ENCODE measurements around the gene RASA4B. TPM values are rescaled to one million over a fixed set of nuclear protein-coding genes. Genes with fewer than 3 reads are reported as not detected.
A peak's percentile ranks its signal among the peaks of the same experiment; 100 is the strongest.

The RASA4B gene
- total and polyA plus RNA-seq, 8 donors = 7.8 to 93.4 (median 9.3) TPM

DNA sequence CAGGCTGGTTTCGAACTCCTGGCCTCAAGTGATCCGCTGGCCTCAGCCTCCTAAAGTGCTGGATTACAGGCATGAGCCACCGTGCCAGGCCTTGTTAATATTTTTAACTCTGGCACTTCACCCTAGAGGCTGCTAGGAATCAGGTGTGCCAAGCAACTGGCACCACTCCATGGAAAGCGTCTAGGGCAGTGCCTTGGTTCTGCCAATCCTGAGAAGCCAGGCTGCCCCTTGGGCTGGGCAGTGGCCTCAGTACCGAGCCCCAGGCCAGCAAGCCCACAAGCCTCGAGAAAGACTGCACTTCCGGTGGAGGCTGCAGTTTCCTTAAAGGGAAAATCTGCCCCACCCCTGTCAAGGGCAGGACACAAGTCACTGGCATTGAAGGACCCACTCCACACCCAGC, 64.3 kb downstream of the RASA4B start:
- no peaks in the 10 kb centered on the region for H3K27me3 ChIP-seq
- 63 to 67% methylated on average over 7 of the region's 7 CpGs for WGBS, 2 donors
- intact Hi-C loops (cut with DNase I) = no loop called here
- ATAC-seq (no peak), FAIRE-seq (no peak), DNase-seq (no peak)
- no peak overlapping the region for H3K27ac ChIP-seq
- no peak overlapping the region for H3K4me3 ChIP-seq
- H3K4me1 ChIP-seq = no peaks in the 10 kb centered on the region
- TF ChIP-seq, protein P1, sequence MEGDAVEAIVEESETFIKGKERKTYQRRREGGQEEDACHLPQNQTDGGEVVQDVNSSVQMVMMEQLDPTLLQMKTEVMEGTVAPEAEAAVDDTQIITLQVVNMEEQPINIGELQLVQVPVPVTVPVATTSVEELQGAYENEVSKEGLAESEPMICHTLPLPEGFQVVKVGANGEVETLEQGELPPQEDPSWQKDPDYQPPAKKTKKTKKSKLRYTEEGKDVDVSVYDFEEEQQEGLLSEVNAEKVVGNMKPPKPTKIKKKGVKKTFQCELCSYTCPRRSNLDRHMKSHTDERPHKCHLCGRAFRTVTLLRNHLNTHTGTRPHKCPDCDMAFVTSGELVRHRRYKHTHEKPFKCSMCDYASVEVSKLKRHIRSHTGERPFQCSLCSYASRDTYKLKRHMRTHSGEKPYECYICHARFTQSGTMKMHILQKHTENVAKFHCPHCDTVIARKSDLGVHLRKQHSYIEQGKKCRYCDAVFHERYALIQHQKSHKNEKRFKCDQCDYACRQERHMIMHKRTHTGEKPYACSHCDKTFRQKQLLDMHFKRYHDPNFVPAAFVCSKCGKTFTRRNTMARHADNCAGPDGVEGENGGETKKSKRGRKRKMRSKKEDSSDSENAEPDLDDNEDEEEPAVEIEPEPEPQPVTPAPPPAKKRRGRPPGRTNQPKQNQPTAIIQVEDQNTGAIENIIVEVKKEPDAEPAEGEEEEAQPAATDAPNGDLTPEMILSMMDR (IDR thresholded peaks at IDR 0.05) = no peak
- peaks cover 0 to 18% (median 0%) of the 10 kb centered on the region in 3 donors for H3K36me3 ChIP-seq
- H3K9me3 ChIP-seq = no peaks in the 10 kb centered on the region

DNA sequence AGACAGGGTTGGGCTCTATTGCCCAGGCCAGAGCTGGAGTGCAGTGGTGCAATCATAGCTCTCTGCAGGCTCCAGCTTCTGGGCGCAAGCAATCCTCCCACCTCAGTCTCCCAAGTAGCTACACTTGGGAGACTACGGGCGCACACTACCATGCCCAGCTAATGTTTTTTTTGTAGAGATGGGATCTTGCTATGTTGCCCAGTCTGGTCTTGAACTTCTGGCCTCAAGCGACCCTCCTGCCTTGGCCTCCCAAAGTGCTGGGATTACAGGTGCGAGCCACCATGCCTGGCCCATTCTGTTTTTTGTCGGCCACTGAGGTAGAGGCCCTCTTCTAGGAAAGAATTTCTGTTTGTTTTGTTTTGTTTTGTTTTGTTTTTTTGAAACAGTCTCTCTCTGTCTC, 65.1 kb downstream of the RASA4B start:
- intact Hi-C loops (cut with DNase I) = no loop called here
- H3K27ac ChIP-seq = no peak overlapping the region
- FAIRE-seq (no peak), DNase-seq (no peak), ATAC-seq (no peak)
- no peaks in the 10 kb centered on the region for H3K4me1 ChIP-seq
- H3K36me3 ChIP-seq = peaks cover 0 to 9% (median 0%) of the 10 kb centered on the region in 3 donors
- no peak overlapping the region for H3K4me3 ChIP-seq
- TF ChIP-seq, protein P1 (IDR thresholded peaks at IDR 0.05) = no peak
- no peaks in the 10 kb centered on the region for H3K9me3 ChIP-seq
- WGBS, 2 donors = 89 to 96% methylated on average over 6 of the region's 6 CpGs
- no peaks in the 10 kb centered on the region for H3K27me3 ChIP-seq

DNA sequence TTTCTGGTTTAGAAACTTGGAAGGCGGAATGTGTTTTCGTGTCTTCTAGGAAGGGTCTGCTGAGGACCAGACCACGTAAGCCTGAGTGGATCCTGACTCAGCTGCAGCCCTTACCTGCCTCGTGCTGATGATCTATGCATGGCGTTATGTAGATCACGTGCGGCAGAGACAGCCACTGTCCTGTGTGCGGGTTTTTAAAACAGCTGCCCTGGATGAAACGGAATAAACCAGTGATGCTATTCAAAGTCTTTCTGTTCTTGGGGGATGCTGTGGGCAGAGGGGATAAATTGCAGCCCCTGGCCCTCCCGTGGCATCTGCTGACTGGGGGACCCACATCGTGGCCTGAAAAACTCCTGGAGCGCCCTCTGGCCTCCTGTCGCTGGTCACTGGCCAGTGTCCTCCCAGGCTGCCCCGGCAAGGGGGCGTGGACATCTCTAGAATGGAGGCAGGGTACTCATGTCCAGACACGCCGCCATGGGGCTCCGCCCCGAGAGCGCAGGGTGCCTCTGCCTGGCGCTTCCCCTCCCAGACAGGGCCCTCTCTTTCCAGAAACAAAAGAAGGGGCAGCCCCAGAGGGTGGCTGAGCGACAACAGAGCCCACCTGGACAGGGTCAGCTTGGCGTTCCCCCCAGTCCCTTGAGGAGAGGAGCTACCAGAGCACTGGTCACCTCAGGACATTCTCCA, 66.1 kb downstream of the RASA4B start:
- FAIRE-seq (no peak), DNase-seq (no peak), ATAC-seq (peak in 2 of 4 donors; percentile 10 to 45)
- intact Hi-C loops (cut with DNase I) = no loop called here
- H3K4me3 ChIP-seq = no peak overlapping the region
- H3K9me3 ChIP-seq = no peaks in the 10 kb centered on the region
- WGBS, 2 donors = 35 to 41% methylated on average over 23 of the region's 23 CpGs
- H3K27me3 ChIP-seq = no peaks in the 10 kb centered on the region
- no peak overlapping the region for H3K27ac ChIP-seq
- peaks cover 0 to 5% (median 0%) of the 10 kb centered on the region in 3 donors for H3K36me3 ChIP-seq
- no peaks in the 10 kb centered on the region for H3K4me1 ChIP-seq
- TF ChIP-seq, protein P1 (IDR thresholded peaks at IDR 0.05) = no peak

DNA sequence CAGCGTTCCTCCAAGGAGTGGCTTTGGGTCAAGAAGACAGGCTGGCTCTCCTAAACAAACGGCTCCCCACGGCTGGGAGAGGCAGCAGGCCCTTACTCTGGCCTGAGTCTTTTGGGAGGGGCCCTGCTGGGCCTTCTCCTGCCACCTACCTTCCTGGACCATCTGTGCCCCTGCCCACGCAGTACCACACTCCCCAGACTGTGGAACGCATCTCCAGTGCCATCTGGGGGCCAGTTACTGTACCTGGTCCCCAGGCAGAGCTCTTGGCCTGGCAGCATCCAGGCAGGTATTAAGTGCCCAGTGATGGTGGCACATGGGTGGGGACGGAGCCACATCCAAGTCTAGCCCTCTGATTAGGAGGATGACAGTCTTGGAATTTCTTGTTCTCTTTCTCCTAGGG, 67.3 kb downstream of the RASA4B start:
- 75 to 76% methylated on average over 6 of the region's 6 CpGs for WGBS, 2 donors
- H3K27me3 ChIP-seq = no peaks in the 10 kb centered on the region
- H3K4me1 ChIP-seq = no peaks in the 10 kb centered on the region
- DNase-seq = no peak
- no peak overlapping the region for H3K27ac ChIP-seq
- TF ChIP-seq, protein P1 (IDR thresholded peaks at IDR 0.05) = no peak
- H3K9me3 ChIP-seq = no peaks in the 10 kb centered on the region
- intact Hi-C loops (cut with DNase I) = no loop called here
- ATAC-seq = peak in 2 of 4 donors; percentile 21 to 23
- no peak for FAIRE-seq
- no peak overlapping the region for H3K4me3 ChIP-seq
- peaks cover 0 to 5% (median 0%) of the 10 kb centered on the region in 3 donors for H3K36me3 ChIP-seq

DNA sequence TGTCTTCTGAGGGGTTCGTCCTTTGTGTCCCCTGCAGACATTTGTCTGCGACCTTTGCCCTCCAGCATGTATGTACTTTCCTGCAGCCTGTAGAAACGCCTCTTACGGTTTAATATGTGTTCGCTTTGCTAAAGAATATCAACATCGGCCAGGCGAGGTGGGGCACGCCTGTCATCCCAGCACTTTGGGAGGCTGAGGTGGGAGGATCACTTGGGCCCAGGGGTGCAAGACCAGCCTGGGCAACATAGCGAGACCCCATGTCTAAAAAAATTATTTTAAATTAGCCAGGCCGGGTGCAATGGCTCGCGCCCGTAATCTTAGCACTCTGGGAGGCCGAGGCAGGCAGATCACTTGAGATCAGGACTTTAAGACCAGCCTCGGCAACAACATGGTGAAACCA, 68.4 kb downstream of the RASA4B start:
- intact Hi-C loops (cut with DNase I) = no loop called here
- Histone ChIP-seq H3K27me3 (no peaks in the 10 kb centered on the region), H3K4me3 (no peak overlapping the region), H3K4me1 (no peaks in the 10 kb centered on the region), H3K27ac (no peak overlapping the region), H3K36me3 (peaks cover 0 to 5% (median 0%) of the 10 kb centered on the region in 3 donors), H3K9me3 (no peaks in the 10 kb centered on the region)
- ATAC-seq (no peak), DNase-seq (no peak), FAIRE-seq (no peak)
- WGBS, 2 donors = 95 to 96% methylated on average over 15 of the region's 15 CpGs
- TF ChIP-seq, protein P1 (IDR thresholded peaks at IDR 0.05) = no peak
